VCaP (cell line): Measurements from ENCODE around the gene TRIM40.
"Not testable (repeated sequence)": the region's sequence is repeated elsewhere in the genome, so short reads cannot be mapped to it uniquely, and the experiment has no call there.

Experiments
- H3K27ac ChIP-seq: fragments of 450-650 bp; 2 replicates; pipeline ENCODE4 v1.5.1; 2017
- TF ChIP-seq, protein P1 (sequence below): fragments of 450-650 bp; conservative IDR thresholded peaks from 2 replicates; pipeline ENCODE4 v1.5.1; 2017; ENCODE audit warnings: mild to moderate bottlenecking, moderate library complexity

TRIM40 gene

DNA sequence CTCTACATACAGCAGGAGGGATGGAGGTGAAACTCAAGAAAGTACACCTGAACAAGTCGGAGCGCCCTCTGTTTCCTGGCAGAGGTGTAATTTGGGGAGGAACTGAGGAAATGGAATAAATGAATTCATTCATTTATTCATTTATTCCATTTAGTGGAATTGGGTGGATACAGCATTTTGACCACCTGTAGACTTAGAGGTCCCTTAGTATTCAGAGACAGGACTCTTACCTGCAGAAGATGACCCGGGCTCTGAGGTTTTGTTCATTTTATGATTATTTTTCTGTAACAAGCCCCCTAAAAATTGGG, 32.1 kb upstream of the TRIM40 start:
- TF ChIP-seq, protein P1, sequence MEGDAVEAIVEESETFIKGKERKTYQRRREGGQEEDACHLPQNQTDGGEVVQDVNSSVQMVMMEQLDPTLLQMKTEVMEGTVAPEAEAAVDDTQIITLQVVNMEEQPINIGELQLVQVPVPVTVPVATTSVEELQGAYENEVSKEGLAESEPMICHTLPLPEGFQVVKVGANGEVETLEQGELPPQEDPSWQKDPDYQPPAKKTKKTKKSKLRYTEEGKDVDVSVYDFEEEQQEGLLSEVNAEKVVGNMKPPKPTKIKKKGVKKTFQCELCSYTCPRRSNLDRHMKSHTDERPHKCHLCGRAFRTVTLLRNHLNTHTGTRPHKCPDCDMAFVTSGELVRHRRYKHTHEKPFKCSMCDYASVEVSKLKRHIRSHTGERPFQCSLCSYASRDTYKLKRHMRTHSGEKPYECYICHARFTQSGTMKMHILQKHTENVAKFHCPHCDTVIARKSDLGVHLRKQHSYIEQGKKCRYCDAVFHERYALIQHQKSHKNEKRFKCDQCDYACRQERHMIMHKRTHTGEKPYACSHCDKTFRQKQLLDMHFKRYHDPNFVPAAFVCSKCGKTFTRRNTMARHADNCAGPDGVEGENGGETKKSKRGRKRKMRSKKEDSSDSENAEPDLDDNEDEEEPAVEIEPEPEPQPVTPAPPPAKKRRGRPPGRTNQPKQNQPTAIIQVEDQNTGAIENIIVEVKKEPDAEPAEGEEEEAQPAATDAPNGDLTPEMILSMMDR, result no peak
- H3K27ac ChIP-seq, result no peak overlapping the region

DNA sequence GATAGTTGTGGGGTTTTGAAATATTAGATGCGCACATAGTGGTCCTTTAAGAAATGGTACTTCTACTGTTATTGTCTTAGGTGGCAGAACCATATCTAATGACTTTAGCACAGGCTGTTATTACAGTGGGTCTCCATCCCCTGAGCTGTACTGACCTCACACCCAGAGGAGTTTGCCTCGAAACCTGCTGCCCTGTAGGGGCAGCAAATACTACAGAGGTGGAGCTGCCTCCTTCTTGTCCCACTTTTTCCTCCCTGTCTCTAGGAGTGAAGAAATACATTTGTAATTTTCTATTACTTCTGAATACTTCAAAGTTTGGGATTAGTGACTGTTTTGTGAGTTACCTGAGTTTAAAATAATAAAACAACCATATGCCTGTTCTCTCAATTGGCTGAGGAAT, 31.3 kb upstream of the TRIM40 start:
- no peak overlapping the region for H3K27ac ChIP-seq
- TF ChIP-seq, protein P1, result 0 out of 2 replicates have a peak, but pooled peaks have one; percentile 16

DNA sequence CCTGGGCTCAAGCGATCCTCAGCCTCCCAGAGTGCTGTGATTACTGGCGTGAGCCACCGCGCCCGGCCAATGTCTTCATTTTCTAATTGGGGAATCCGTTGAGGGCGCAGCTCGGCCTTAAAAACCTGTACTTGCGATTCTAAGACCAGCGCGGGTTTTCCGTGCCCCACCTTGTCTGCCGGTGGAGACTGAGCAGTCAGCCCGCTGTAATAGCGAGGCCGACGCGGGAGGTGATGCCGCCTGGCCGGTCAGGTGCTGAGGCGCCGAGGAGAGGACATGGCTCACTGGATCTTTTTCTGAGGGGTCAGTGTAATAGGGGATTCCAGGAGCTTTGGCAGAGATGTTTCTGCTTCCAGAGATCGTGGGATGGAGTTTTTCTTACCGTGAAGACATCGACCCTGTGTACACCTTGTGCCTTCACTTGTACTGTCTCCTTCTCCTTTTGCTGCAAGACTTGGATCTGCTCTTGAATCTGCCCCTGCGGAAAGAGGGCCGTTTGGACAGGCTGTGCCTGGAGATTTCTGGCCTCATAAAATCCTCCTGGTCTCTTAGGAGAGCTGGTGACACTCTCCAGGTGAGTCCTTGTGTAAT, 24.6 kb upstream of the TRIM40 start:
- H3K27ac ChIP-seq, result no peak overlapping the region
- TF ChIP-seq, protein P1, result no peak

DNA sequence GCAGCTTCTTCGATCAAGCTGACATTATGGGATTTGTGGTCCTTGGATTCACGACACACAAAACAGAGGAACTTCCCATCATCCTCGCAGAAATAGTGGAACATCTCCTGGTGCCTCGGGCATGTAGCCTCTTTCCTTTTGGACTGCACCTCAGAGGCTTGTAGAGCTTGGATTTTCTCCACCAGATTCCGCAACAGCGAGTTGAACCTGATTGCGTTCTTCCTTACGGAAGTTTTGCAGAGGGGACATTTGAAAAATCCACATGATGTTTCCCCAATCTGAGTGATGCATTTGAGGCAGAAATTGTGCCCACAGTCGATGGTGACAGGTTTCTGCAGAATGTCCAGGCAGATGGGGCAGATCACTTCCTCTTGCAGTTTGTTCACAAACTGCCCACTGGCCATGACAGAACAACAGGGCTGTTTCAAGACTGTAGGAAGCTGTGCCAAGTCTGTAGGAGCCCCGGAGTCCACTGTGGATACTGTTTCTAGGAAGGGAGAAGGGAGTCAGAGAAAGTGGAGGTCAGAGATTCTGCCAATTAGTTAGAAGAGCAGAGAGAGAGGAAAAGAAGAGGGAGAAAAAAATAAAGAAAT, 23.4 kb upstream of the TRIM40 start:
- H3K27ac ChIP-seq, result no peak overlapping the region

DNA sequence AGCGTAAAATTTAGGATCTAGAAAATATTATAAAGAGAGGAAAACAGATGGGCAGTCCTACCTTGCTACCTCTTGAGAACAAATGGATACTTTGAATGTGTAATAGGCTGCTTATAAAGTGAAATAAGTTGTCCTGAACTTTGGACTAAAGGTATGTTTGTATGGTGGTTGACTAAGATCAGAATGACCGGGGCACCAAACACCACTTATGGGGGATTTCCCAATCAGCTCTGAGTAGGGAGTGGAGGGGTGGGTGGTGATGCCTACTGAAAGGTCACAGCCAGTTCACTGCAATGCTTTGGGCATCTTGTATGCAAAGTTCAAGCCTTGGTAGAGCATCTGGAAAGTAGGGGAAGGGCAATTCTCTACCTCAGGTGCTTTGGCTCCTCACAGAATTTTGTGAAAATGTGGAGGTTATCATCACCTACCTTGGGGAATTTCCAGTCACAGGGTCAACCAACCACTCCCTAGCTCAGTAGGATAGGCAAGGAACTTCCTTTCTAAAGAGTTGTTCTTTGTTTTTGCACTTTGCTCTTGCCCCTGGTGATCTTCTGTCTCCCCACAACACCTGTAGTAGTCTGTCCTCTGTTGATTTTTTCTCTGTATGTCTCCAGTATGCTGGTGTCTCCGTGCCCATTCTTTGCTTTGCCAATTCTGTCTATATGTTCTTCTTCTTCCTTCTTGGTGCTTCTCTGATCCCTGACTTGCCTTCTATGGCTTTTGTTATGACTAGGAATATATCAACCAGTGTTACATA, 22.8 kb upstream of the TRIM40 start, which contains the start of gene TRIM31:
TSS of gene TRIM31 (minus strand) at position 88 of the 757 bp plus-strand sequence. CDS start 285 bp downstream, outside the sequence.
- TF ChIP-seq, protein P1, result no peak
- no peak within 1 kb of the TSS for H3K27ac ChIP-seq

More for the DNA sequence above, 23.4 kb upstream of the TRIM40 start:
- TF ChIP-seq, protein P1, result no peak

DNA sequence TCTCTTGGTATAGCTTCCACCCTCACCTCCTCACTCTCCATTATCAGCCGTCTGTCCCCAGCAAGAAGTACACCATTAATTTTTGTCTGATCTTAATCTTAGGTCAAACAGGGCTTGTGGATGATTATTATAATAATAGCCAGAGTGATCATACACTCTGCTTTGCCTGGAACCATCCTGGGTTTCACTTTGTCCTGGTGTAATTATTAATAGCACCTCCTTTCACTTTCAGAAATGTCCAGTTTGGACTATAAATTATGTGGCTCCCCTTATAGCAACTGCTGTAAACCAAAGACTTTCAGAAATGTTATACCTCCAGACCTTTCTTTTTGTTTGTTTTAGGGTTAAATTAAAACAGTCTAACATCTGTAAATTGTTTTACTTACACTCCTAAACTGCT, 22.1 kb upstream of the TRIM40 start:
- TF ChIP-seq, protein P1, result no peak
- no peak overlapping the region for H3K27ac ChIP-seq

DNA sequence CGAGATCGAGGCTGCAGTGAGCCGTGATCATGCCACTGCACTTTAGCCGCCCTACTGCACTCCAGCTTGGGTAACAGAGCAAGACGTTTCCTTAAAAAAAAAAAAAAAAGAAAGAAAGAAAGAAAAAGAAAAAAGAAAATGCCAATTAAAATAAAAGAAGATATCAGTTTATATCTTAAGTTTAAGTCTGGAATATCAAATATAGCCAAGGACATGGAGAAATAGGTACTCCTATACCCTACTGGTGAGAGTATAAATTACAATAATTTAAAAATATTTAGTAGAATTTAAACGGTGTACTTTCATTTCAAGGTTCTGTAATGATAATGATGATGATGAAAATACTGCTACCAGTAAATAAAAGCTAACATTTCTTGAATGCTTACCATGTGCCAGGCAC, 19.2 kb upstream of the TRIM40 start:
- TF ChIP-seq, protein P1, result peak; percentile 32
- H3K27ac ChIP-seq, result no peak overlapping the region

DNA sequence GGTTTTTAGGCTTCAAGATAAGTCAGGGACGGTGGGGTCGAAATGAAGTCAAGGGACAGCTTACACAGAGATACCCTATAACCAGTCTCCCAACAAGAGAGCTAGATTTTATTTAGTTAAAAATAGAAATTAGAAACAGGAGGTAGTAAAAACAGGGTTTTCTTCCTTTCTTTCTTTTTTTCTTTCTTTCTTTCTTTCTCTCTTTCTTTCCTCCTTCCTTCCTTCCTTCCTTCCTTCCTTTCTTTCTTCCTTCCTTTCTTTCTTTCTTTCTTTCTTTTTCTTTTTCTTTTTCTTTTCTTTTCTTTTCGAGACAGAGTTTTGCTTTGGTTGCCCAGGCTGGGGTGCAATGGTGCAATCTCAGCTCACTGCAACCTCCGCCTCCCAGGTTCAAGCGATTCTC, 17.2 kb upstream of the TRIM40 start:
- not testable (repeated sequence) for H3K27ac ChIP-seq
